Measurements from ENCODE around the gene ABCC5. TPM values are rescaled to one million over a fixed set of nuclear protein-coding genes. Genes with fewer than 3 reads are reported as not detected.

Gene ABCC5
- total RNA-seq, 1 donor from 2014 or later = 109 TPM

DNA sequence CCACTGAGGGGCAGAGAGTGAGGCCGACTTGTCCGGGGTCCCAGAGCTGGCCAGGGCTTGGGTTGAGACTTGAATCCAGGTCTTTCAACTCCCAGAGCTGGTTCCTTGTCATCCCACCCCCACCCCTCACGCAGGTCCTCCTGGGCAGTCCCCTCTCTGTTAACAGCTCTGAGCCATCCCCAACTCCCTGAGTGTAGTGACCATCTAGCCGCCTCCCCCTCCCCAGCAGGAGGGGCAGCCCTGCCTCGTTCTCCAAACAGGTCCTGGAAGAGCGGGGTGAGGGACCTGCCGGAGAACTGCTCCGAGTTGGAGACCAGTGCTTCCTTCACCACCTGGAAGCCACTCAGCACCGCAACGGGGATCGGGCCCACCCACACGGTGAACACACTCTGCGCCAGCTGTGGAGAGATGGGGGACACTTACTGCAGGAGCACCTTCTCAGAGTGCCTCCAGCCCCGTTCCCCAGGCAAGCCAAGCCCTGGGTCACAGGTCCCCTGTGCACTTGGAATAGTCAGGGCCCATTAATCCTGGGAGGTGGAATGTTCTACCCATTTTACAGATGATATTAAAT is 108.6 kb downstream of the ABCC5 start:
- no peak overlapping the region for H3K27ac Mint-ChIP-seq
- H3K9me3 Mint-ChIP-seq (ENCODE audit: low read depth) = no peaks in the 10 kb centered on the region
- no peaks in the 10 kb centered on the region for H3K36me3 Mint-ChIP-seq (ENCODE audit: insufficient read depth)
- DNase-seq (ENCODE audit: low spot score, unreplicated experiment) = no peak
- H3K27me3 Mint-ChIP-seq = peaks cover 24% of the 10 kb centered on the region
- peaks cover 8% of the 10 kb centered on the region for H3K4me1 Mint-ChIP-seq (ENCODE audit: low read depth)
- H3K4me3 Mint-ChIP-seq (ENCODE audit: low read depth) = no peak overlapping the region
- TF ChIP-seq, protein P1, sequence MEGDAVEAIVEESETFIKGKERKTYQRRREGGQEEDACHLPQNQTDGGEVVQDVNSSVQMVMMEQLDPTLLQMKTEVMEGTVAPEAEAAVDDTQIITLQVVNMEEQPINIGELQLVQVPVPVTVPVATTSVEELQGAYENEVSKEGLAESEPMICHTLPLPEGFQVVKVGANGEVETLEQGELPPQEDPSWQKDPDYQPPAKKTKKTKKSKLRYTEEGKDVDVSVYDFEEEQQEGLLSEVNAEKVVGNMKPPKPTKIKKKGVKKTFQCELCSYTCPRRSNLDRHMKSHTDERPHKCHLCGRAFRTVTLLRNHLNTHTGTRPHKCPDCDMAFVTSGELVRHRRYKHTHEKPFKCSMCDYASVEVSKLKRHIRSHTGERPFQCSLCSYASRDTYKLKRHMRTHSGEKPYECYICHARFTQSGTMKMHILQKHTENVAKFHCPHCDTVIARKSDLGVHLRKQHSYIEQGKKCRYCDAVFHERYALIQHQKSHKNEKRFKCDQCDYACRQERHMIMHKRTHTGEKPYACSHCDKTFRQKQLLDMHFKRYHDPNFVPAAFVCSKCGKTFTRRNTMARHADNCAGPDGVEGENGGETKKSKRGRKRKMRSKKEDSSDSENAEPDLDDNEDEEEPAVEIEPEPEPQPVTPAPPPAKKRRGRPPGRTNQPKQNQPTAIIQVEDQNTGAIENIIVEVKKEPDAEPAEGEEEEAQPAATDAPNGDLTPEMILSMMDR (IDR thresholded peaks at IDR 0.05; ENCODE audit: unreplicated experiment) = no peak

DNA sequence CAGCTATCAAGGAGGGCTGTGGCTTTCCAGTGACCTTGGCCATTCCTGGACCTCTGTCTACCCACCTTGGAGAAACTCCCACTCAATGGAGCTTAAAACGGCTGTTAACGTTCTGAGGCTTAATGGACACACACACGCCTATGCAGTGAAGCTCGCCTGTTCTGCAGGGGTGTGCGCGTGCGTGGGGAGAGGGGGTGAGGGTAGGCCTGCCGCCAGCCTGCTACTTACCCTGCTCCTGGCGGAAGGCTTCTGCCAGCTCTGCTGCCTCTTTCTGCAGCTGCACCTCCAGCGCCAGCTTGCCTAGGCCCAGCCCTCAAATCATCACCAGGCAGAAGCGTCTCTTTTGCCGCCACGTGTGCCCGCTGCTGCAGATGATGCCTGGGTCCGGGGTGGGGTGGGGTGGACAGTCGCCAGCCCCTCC is 109.8 kb downstream of the ABCC5 start:
- Mint-ChIP-seq H3K9me3 (ENCODE audit: low read depth) (no peaks in the 10 kb centered on the region), H3K4me3 (ENCODE audit: low read depth) (no peak overlapping the region), H3K36me3 (ENCODE audit: insufficient read depth) (no peaks in the 10 kb centered on the region), H3K4me1 (ENCODE audit: low read depth) (peaks cover 3% of the 10 kb centered on the region), H3K27me3 (peaks cover 24% of the 10 kb centered on the region), H3K27ac (no peak overlapping the region)
- no peak for DNase-seq (ENCODE audit: low spot score, unreplicated experiment)
- TF ChIP-seq, protein P1 (IDR thresholded peaks at IDR 0.05; ENCODE audit: unreplicated experiment) = no peak

DNA sequence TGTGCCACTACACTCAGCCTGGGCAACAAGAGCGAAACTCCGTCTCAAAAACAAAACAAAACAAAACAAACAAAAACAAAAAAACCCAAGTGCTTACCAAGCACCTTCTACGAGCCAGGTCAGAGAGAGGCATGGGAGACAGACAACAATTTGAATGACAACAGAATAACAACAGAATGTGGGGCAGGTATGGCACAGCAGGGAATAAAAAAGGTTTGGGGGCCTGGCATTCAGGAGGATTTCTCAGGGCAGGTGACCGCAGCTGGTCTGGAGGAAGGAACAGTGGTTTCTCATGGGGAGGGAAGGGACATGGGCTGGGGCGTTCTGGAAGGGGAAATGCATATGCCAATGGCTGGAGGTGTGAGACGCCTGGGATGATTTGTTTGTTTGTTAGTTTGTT is 110.5 kb downstream of the ABCC5 start:
- no peak for DNase-seq (ENCODE audit: low spot score, unreplicated experiment)
- no peaks in the 10 kb centered on the region for H3K9me3 Mint-ChIP-seq (ENCODE audit: low read depth)
- no peak overlapping the region for H3K4me3 Mint-ChIP-seq (ENCODE audit: low read depth)
- H3K27ac Mint-ChIP-seq = no peak overlapping the region
- TF ChIP-seq, protein P1 (IDR thresholded peaks at IDR 0.05; ENCODE audit: unreplicated experiment) = no peak
- no peaks in the 10 kb centered on the region for H3K36me3 Mint-ChIP-seq (ENCODE audit: insufficient read depth)
- peaks cover 24% of the 10 kb centered on the region for H3K27me3 Mint-ChIP-seq
- H3K4me1 Mint-ChIP-seq (ENCODE audit: low read depth) = no peaks in the 10 kb centered on the region

DNA sequence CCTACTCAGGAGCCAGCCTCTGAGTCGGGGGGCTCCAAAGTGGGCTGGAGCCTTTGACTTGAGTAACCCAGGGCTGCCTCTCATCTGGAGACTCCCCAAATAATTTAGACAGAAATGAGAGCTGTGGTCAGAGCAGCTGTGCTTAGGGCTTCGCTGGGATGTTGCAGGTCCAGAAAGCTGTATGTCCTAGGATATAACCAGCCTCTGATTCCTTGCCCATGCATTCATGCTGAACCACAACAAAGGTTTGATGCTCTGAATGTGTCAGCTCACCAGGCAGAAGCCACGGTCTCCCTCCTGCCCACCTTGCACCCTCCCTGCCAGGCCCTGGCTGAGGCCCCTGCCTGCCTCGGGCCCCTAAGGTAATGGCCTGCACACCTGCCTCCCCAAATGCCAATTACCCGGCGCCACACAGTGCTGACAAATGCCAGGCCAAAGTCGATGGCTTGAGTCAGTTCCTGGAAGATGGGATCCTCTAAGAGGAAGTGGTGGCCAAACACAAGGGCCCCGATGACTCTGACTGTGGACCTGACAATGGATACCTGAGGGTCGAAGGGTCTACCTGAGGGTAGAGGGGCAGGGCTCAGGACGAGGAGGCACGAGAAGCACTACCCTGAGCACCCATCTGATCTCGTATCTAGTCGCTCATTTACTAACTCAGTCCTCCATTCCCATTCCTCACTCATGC is 111.3 kb downstream of the ABCC5 start:
- no peak overlapping the region for H3K4me3 Mint-ChIP-seq (ENCODE audit: low read depth)
- no peaks in the 10 kb centered on the region for H3K9me3 Mint-ChIP-seq (ENCODE audit: low read depth)
- no peaks in the 10 kb centered on the region for H3K4me1 Mint-ChIP-seq (ENCODE audit: low read depth)
- no peak overlapping the region for H3K27ac Mint-ChIP-seq
- peaks cover 17% of the 10 kb centered on the region for H3K27me3 Mint-ChIP-seq
- TF ChIP-seq, protein P1 (IDR thresholded peaks at IDR 0.05; ENCODE audit: unreplicated experiment) = no peak
- no peaks in the 10 kb centered on the region for H3K36me3 Mint-ChIP-seq (ENCODE audit: insufficient read depth)
- no peak for DNase-seq (ENCODE audit: low spot score, unreplicated experiment)

DNA sequence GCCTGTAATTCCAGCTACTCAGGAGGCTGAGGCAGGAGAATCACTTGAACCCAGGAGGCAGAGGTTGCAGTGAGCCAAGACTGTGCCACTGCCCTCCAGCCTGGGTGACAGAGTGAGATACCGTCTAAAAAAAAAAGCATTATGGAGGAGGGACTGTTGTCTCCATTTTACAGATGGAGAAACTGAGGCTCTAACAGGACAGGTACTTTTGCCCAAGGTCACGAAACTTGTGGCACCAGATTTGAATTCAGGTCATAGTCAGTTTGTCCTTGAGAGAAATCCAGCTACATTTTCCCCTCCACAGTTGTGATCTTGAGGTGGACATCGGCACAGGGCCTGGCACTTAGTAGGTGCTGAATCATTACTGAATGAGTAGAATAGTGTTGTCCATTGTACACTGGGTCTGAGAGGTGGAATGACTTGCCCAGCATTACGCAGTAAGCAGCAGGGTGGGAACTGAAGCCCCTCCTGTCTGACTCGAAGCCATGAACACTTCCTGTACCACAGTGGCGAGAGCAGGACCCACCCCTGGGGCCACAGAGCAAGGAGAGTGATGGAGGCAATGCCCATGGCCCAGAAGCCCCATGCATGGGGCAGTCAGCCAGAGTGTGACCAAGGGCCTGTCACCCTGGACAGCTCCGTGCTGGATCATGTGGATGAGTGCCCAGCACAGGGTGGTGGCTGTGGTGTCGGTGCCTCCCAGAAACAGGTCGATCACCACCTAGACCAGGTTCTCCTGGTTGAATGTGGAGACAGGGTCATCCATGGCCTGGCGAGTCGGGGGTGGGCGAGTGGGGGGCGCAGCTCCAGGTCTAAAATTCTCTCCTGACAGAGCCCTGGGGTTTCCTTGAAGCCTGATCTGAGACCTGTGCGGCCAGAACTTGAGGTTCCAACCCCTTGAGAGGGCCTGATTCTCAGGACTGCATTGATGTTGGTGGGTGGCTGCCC is 112.6 kb downstream of the ABCC5 start:
- Mint-ChIP-seq H3K9me3 (ENCODE audit: low read depth) (peaks cover 4% of the 10 kb centered on the region), H3K27ac (peak overlapping the region; percentile 62), H3K27me3 (peaks cover 4% of the 10 kb centered on the region), H3K4me1 (ENCODE audit: low read depth) (no peaks in the 10 kb centered on the region), H3K36me3 (ENCODE audit: insufficient read depth) (no peaks in the 10 kb centered on the region), H3K4me3 (ENCODE audit: low read depth) (no peak overlapping the region)
- TF ChIP-seq, protein P1 (IDR thresholded peaks at IDR 0.05; ENCODE audit: unreplicated experiment) = no peak
- no peak for DNase-seq (ENCODE audit: low spot score, unreplicated experiment)
